Measurements from ENCODE around the gene RUFY3.

DNA sequence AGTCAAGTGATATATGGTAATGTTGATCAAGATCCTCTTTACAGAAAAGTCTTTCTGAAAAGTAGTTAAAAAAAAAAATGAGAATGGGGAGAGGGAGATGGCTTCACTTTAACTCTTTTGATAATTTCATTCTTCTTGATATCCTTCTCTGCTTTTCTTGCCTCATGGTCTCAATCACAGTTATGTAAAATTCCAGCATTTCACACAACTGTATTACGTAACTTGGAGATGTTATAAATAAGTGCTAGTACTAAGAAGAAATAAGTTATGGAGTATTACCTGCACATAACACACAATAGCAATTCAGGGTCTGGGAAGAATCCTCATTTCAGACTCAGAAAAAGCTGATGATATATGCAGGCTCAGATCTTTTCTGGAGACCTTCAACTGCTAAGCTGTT is 22.0 kb downstream of the RUFY3 start:
- no peak for TF ChIP-seq L3MBTL2 (conservative IDR thresholded peaks at IDR 0.05)
- no peak for TF ChIP-seq ZNF384 (IDR thresholded peaks at IDR 0.05)
- TF ChIP-seq SUZ12 (IDR thresholded peaks at IDR 0.05) = no peak

Measured in HEK293T (cell line).